ENCODE results near the gene UQCRC1. TPM values are rescaled to one million over a fixed set of nuclear protein-coding genes. Genes with fewer than 3 reads are reported as not detected.

Gene UQCRC1
- total RNA-seq, 1 donor from 2014 or later, result 165 TPM

- TF ChIP-seq CTCF (IDR thresholded peaks at IDR 0.05; ENCODE audit: unreplicated experiment), result peak; percentile 17
- Mint-ChIP-seq H3K36me3 (ENCODE audit: low read depth, unreplicated experiment) (no peaks in the 10 kb centered on the region), H3K27ac (ENCODE audit: unreplicated experiment) (no peak overlapping the region), H3K4me1 (ENCODE audit: unreplicated experiment) (peaks cover 34% of the 10 kb centered on the region), H3K9me3 (ENCODE audit: unreplicated experiment) (no peaks in the 10 kb centered on the region), H3K4me3 (ENCODE audit: unreplicated experiment) (no peak overlapping the region), H3K27me3 (ENCODE audit: unreplicated experiment) (peaks cover 10% of the 10 kb centered on the region)
- peak; percentile 64 for DNase-seq (ENCODE audit: low spot score)
Measured at GRCh38 chr3:48561045-48561736, 48.3 kb downstream of the UQCRC1 start.

- TF ChIP-seq CTCF (IDR thresholded peaks at IDR 0.05; ENCODE audit: unreplicated experiment), result no peak
- H3K27ac Mint-ChIP-seq (ENCODE audit: unreplicated experiment), result no peak overlapping the region
- peaks cover 34% of the 10 kb centered on the region for H3K4me1 Mint-ChIP-seq (ENCODE audit: unreplicated experiment)
- no peak overlapping the region for H3K4me3 Mint-ChIP-seq (ENCODE audit: unreplicated experiment)
- no peaks in the 10 kb centered on the region for H3K36me3 Mint-ChIP-seq (ENCODE audit: low read depth, unreplicated experiment)
- H3K27me3 Mint-ChIP-seq (ENCODE audit: unreplicated experiment), result peaks cover 12% of the 10 kb centered on the region
- no peak for DNase-seq (ENCODE audit: low spot score)
- H3K9me3 Mint-ChIP-seq (ENCODE audit: unreplicated experiment), result no peaks in the 10 kb centered on the region
Measured at GRCh38 chr3:48560648-48561018, 48.8 kb downstream of the UQCRC1 start.

GRCh38 chr3:48558493-48559134 is 50.8 kb downstream of the UQCRC1 start:
- no peaks in the 10 kb centered on the region for H3K36me3 Mint-ChIP-seq (ENCODE audit: low read depth, unreplicated experiment)
- peaks cover 14% of the 10 kb centered on the region for H3K27me3 Mint-ChIP-seq (ENCODE audit: unreplicated experiment)
- H3K4me1 Mint-ChIP-seq (ENCODE audit: unreplicated experiment), result peaks cover 40% of the 10 kb centered on the region
- H3K27ac Mint-ChIP-seq (ENCODE audit: unreplicated experiment), result no peak overlapping the region
- TF ChIP-seq CTCF (IDR thresholded peaks at IDR 0.05; ENCODE audit: unreplicated experiment), result no peak
- no peak overlapping the region for H3K4me3 Mint-ChIP-seq (ENCODE audit: unreplicated experiment)
- no peaks in the 10 kb centered on the region for H3K9me3 Mint-ChIP-seq (ENCODE audit: unreplicated experiment)
- no peak for DNase-seq (ENCODE audit: low spot score)

GRCh38 chr3:48556796-48557626 is 52.4 kb downstream of the UQCRC1 start, which contains the start of gene PFKFB4:
PFKFB4 (minus strand) TSS chr3:48556803; CDS start chr3:48556777, 26 bp downstream.
- H3K36me3 Mint-ChIP-seq (ENCODE audit: low read depth, unreplicated experiment), result no peaks in the 10 kb centered on the region

More at GRCh38 chr3:48556796-48557626, 52.4 kb downstream of the UQCRC1 start, which contains the start of gene PFKFB4:
- TF ChIP-seq CTCF (IDR thresholded peaks at IDR 0.05; ENCODE audit: unreplicated experiment), result no peak
- peak within 1 kb of the TSS; percentile 86 for H3K4me3 Mint-ChIP-seq (ENCODE audit: unreplicated experiment)
- H3K27ac Mint-ChIP-seq (ENCODE audit: unreplicated experiment), result no peak within 1 kb of the TSS
- H3K4me1 Mint-ChIP-seq (ENCODE audit: unreplicated experiment), result peaks cover 41% of the 10 kb centered on the region
- DNase-seq (ENCODE audit: low spot score), result peak; percentile 97
- peaks cover 9% of the 10 kb centered on the region for H3K27me3 Mint-ChIP-seq (ENCODE audit: unreplicated experiment)
- no peaks in the 10 kb centered on the region for H3K9me3 Mint-ChIP-seq (ENCODE audit: unreplicated experiment)

Data from endothelial cell (in vitro differentiated cells).